ENCODE measurements around the gene NPTX1.
"Not testable (repeated sequence)": the region's sequence is repeated elsewhere in the genome, so short reads cannot be mapped to it uniquely, and the experiment has no call there.

Gene NPTX1, protein sequence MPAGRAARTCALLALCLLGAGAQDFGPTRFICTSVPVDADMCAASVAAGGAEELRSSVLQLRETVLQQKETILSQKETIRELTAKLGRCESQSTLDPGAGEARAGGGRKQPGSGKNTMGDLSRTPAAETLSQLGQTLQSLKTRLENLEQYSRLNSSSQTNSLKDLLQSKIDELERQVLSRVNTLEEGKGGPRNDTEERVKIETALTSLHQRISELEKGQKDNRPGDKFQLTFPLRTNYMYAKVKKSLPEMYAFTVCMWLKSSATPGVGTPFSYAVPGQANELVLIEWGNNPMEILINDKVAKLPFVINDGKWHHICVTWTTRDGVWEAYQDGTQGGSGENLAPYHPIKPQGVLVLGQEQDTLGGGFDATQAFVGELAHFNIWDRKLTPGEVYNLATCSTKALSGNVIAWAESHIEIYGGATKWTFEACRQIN
- 1.7 to 23.5 reads per million in 2 experiments for total RNA-seq

DNA sequence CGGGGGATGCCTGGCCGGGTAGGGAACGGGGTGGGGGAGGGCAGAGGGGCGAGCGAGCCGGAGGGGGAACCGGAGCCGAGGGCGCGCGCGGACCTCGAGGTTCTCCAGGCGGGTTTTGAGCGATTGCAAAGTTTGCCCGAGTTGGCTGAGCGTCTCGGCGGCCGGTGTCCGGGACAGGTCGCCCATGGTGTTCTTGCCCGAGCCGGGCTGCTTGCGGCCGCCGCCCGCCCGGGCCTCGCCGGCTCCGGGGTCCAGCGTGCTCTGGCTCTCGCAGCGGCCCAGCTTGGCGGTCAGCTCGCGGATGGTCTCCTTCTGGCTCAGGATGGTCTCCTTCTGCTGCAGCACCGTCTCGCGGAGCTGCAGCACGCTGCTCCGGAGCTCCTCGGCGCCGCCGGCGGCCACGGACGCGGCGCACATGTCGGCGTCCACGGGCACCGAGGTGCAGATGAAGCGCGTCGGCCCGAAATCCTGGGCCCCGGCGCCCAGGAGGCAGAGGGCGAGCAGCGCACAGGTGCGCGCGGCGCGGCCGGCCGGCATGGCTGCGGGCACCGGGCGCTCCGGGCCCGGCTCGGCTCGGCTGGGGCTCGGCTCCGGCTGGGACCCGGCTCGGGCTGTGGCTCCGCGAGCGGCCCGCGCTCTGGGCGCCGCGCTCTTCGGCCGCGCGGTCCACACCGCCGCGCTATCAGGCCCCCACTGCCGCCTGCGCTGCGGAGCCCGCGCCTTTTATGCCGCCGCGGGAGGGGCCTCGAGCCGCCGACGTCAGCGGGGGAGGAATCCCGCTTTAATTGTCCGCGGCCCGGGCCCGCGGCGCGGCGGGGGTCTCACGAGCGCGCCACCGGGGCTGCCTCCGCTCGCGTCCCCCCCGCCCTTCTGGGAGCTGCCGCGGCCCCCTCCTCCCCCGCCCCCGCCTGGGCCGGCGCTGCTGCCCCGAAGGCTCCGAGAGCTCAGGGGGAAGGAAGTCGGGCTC, at the start of gene NPTX1:
NPTX1 (minus strand) TSS at position 698 of the 967 bp plus-strand sequence; CDS start at position 537, 161 bp downstream.
- no peak for DNase-seq (ENCODE audit: low read depth)

DNA sequence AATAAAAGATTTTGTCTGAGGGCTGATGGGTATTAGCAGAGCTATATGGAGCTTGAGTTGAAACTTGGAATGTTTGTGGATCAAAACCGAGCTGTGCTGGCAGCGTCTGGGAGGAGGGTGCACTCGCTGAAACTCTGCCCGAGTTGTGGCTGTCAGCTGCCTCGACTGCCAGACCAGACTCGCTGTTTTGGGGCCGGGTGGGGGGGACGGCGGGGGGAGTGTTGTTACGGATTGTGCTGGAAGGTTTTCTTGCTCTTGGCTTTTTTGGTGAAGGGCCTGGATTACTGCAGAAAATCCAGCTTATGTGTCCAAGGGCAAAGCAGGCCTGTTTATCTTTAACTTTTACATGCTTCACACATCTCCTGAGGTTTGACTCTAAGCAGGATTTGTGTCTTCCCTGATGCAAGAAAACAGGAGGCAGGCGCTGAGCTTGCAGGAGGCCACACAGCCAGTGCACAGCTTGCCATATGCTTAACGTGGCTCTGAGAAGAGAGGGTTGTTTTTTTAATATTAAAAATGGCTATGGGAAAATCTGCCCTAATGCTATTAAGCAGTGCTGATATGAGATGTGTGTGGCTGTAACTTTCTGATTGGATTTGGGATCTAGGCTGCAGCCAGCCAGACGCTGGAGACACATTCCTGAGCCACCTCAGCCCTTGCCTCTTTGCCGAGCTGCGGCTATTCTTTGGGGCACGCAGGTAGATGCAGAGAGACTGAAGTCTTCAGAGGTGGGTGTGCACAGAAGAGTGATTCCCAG, 47.7 kb upstream of the NPTX1 start:
- no peak for DNase-seq (ENCODE audit: low read depth)

DNA sequence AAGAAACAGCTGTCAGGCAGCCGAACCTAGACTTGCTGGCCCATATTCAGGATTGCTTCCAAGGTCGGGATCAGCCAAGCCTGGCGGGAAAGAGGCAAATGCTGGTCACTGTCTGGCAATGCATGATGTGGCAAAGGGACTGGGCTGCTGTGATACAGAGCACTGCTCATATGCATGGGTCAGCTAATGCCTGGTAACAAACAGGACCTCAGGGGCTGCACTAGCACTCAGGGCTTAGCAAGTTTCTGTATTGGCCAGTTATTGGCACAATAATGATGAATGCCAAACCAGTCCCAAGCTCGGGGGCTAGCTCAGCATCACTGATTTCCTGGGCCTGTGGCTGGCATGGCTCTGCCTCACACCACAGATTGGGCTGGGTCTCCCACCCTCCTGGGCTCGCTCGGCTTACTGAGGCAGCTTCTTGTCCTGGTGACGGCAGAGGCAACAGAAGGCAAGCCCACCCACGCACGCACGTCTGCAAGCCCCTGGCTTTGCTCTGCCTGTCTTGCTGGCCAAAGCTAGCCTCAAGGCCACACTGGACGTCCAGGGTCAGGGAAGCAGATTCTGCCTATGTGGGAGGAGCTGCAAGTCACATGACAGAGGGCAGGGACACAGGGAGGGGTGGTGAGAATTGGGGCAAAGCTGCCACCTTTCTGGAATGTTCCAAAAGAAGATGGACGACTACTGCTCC, 46.8 kb upstream of the NPTX1 start:
- DNase-seq (ENCODE audit: low read depth): no peak

DNA sequence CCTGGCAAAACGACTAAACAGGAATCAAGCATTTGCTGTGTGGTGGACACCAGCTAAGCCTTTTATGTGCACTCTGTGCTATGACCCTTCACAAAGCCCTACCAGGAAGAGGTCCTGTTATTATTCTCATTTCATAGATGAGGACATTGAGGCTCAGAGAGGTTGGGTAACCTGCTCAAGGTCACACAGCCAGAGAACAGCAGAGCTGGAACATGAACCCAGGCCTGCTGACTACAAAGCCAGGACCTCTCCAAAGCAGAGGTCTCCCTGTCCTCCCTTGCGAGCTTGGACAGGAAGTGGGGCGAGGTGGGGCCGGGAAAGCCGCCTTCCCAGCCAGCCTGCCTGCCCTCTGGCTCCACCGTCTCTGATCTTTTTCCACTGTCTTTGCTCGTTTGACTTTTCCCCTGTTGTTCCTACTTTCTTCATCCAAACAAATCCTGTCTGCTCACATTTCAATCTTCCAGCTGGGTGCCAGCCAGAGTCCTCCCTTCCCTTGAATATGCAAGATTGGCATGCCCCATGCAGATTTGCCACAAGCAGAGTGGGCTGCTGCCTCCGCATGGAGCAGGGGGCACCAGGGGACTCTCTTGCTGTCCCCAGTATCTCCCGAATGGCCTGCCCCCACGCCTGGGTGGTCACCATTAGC, 44.5 kb upstream of the NPTX1 start:
- DNase-seq (ENCODE audit: low read depth): no peak

DNA sequence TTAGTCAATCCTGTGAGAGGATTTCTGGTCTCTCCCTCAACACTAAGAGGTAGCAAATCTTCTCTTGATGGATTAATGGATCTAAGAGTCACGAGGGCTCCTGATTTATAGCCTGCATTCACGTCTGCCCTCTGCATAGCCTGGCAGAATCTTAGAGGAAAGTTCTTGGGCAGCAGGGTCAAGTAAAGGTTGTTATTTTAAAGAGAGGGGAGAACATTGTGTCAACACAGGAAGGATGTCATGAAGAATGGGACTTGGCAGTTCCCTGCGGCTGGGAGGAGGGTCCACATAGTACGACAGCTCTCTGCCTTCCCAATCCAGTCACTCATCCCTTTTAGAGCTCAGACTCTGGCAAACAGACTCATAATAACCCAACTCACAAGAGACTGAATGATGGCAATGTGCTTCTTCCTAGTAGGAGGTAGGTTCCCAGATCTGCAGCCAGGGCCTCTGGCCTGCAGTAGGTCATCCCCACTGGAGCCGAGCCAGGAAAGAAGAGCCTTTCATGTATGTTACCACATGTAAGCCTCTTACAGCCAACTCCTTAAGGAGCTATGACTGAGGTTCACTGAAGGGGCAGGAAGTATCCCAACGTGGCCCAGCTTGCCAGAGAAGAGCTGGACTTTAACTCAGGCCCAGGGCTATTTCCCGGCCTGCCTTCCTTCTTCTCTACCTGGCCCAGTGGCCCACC, 42.8 kb upstream of the NPTX1 start:
- no peak for DNase-seq (ENCODE audit: low read depth)

DNA sequence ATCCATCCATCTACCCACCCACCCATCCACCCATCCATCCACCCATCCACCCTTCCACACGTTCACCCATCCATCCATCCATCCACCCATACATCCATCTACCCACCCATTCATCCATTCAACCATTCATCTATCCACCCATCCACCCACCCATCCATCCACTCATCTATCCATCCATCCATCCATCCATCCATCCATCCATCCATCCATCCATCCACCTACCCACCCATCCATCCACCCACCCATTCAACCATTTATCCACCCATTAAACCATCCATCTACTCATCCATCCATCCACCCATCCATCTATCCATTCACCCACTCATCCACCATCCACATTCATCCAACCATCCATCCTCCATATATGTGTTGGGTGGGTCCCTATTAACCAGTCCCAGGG, 42.0 kb upstream of the NPTX1 start:
- DNase-seq (ENCODE audit: low read depth): no peak

DNA sequence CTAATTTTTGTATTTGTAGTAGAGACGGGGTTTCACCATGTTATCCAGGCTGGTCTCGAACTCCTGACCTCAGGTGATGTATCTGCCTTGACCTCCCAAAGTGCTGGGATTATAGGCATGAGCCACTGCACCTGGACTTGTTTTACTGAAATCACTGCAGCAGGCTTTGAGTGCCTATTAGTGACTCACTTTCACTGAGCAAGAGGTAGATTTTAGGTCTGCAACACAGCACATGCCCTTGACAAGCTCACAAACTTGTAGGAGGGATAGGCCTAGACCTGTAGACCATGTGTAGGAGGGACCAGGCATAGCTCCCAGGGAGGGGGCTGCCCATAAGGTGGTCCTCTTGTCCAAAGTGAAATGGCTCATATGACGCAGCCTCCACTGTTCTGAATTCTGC, 41.2 kb upstream of the NPTX1 start:
- DNase-seq (ENCODE audit: low read depth): no peak

DNA sequence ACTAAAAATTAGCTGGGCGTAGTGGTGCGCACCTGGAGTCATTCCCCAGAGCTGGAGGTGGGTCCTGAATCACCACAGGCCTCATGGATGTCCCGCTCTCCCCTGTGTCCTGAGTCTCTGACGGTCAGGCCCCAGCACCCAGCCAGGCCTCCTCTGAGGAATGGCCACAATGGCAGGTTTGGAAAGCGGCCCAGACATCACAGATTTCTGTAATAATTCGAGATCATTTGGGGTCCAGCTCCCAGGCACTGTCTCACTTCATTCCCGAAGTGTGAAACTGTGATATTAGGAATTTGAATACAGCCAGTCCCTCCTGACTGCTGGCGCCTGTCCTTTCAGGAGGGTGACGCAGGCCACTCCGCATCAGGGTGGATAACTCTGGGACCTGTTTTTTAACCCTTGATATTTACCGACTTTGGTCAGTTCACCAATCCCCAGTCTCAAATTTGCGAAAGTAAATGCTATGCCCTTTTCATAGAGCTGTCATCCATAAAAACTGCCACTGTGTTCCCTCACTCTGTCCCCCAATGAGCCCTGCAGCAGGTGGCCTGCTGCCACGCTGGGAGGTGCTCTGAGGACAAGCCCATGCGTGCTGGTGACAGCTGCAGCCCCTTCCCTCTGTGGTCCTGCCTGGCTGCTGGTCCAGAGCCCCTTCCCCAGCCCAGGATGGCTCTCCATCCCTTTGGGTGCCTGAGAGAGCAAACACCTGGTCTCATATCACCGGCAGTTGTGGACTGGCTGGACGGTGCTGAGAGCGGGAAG, 39.9 kb upstream of the NPTX1 start:
- no peak for DNase-seq (ENCODE audit: low read depth)

DNA sequence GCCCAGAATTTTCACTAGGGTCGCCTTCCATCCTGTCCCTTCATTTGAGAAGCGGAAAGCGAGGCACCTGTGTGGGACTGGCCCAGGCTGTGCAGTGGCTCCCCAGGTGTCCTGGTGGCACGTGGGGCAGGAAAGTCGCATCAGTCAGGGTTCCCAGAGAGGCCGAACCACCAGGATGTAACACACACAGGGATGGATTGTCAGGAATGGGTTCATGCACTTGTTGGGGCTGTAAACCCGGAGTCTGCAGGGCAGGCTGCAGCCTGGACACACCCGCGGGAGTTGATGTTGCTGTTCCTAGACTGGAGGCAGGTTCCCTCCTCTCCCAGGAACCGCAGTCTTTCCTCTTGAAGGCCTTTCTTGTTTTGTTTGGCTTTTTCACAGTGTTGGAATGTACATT, 37.5 kb upstream of the NPTX1 start:
- no peak for DNase-seq (ENCODE audit: low read depth)

DNA sequence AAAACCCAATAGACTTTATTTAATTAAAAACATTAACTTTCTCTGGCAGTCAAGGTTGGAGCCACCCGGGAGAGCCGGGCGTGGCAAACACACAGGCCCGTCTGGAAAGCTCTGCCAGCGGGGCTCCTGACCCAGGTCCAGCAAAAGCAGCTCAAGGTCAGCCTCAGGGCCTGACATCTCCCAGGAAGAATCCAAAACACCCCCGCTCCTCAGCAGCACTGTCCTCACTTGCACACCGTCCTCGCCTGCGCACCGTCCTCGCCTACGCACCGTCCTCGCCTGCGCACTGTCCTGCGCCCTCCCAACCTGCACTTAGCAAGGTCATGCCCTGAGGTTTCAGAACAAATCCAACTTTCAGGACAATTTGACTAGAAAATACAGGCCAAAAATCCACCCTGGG, 36.8 kb upstream of the NPTX1 start:
- DNase-seq (ENCODE audit: low read depth): no peak

DNA sequence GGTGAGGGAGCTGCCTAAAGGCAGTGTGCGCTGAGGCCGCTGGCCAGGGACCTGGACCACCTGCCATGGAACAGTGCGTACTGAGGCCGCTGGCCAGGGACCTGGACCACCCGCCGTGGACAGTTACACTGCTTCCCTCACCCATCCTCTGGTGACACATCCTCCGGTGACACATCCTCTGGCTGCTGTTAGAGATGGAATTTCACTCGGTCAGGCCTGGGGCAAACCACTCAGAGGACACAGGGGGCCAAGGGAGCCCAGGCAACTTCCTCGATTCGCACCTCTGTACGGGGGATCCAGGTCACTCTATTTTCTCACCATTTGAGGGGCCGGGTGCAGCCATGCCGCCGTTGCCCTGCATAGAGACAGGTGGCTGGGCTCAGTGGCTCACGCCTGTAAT, 35.8 kb upstream of the NPTX1 start:
- DNase-seq (ENCODE audit: low read depth): no peak

DNA sequence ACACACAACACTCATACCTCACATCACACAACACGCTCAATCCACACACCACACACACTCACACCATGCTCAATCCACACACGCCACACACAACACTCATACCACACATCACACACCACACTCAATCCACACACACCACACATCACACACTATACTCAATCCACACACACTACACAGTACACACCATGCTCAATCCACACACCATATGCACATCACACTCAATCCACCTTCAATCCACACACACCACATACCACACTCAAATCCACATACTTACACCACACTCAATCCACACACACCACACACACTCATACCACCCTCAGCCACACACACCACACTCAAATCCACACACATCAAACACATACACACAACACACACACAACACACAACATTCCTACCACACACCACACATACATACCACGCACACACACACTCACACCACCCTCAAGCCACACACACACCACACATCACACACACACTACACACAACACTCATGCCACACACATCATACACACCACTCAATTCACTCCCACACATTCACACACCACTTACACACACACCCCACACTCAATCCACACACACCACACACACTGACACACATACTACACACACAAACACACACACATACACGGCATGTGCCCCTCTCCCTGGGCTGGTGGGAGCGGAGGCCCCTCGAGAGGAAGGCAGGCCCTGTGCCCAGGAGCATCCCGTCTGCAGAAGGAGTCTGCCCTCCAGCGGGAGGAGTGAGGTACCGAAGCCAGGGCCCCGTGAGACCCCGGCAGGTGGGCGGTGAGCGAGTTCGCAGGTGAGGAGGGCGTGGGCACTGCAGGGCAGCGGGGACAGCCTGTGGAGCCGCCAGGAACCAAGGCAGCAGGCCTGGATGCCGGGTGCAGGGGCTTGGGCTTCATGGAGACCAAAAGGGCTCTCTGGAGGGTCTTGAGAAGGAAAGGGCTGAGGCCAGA, 35.1 kb upstream of the NPTX1 start:
- no peak for DNase-seq (ENCODE audit: low read depth)

DNA sequence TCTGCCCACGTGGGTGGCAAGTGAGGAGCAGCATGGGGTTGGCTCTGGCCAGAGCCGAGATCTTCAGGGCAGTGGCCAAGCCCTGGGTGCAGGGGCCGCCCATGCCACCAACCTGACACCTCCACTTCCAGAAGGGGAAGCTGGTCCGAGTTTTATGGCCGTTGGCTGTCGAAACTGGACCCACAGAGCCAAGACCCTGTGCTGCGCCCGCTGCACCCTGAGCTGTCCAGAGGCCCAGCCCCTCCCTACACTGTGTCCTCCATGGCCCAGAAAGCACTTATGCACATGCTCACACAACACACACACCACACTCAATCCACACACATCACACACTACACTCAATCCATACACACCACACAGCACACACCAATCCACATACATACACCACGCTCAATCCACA, 34.4 kb upstream of the NPTX1 start:
- DNase-seq (ENCODE audit: low read depth): no peak

DNA sequence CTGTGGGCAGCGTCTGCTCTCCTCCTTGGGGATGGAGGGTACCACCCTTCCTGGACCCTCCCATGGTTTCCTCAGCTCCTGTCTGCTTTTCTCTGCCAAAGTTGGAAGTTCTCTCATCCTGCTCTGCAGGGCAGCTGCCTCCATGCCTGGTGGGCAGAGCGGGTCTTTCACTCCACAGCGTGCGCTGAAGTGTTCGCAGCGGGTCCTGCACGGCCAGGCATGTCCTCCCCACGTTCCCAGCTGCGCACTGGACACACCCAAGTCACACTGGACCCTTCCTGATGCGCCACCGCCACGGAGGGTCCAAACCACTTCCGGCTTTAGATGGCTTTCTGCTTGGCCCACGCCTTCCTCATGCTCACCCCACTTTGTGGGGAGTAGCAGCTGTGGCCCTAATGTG, 33.7 kb upstream of the NPTX1 start:
- no peak for DNase-seq (ENCODE audit: low read depth)

DNA sequence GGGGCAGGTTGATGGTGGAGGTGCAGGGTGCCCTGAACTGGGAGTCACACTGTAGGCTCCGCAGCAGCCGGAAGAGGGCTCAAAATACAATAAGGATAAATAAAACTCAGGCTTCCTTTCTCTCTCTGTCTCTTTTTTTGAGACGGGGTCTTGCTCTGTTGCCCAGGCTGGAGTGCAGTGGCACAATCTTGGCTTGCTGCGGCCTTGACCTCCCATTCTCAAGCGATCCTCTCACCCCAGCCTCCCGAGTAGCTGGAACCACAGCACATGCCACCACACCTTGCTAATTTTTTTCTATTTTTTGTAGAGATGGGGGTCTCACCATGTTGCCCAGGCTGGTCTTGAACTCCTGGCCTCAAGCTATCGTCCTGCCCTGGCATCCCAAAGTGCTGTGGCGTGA, 32.9 kb upstream of the NPTX1 start:
- no peak for DNase-seq (ENCODE audit: low read depth)

DNA sequence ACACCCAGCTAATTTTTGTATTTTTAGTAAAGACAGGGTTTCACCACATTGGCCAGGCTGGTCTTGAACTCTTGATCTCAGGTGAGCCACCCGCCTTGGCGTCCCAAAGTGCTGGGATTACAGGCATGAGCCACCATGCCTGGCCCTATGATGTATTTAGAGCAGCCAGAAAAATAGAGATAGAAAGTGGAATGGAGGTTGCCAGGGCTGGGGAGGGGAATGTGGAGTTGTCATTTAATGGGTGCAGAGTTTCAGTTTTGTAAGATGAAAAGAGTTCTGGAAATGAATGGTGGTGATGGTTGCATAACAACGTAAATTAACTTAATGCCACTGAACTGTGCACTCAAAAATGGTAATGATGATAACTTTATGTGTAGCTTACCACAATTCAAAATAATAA, 31.6 kb upstream of the NPTX1 start:
- DNase-seq (ENCODE audit: low read depth): no peak

DNA sequence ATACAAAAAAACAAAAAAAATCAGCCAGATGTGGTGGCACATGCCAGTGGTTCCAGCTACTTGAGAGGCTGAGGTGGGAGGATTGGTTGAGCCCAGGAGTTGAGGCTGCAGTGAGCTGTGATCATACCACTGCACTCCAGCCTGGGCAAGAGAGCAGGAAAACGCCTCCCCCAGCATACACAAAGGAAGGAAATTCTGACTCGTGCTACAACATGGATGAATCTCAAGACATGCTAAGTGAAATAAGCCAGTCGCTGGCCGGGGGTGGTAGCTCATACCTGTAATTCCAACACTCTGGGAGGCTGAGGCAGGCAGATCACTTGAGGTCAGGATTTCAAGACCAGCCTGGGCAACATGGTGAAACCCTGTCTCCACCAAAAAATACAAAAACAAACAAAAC, 30.8 kb upstream of the NPTX1 start:
- not testable (repeated sequence) for DNase-seq (ENCODE audit: low read depth)

DNA sequence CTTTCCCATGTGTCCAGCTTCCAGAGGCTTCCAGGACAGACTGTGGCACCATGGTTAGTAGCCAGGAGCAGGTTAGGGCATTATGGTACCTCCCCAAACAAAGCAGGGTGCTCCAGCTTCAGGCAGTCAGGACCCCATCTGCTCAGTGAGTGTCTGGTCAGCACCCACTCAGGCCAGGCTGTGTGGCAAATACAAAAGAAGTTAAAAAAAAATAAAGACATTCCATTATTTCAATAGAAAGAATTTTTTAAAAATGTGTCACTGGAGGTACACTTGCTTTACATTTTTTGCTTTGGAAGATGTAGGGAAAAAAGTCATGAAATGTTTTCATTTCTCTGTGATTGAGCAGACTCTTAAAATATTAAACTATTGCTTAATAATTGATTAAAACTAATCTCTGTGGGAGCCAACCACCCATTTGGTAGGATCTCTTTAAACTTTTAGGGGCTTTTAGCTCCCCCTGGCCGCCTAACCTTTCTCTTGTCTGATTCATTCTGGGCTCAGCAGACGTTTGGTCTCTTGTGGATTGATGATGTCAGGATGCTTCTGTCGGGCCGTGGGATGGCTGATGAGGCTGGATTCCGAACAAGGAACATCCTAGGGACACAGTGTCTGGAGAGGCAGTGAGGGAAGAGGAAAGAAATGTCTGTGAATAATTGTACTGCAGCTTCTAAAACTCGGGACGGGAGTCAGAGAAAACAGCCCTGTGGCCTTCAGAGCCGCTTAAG, 28.4 kb upstream of the NPTX1 start:
- DNase-seq (ENCODE audit: low read depth): no peak
